GM18519 (cell line): ENCODE measurements around the gene ZNHIT6.
"Not testable (repeated sequence)": the region's sequence is repeated elsewhere in the genome, so short reads cannot be mapped to it uniquely, and the experiment has no call there.

Experiments used
- ATAC-seq: cut with Tn5 transposase; IDR thresholded peaks from one replicate; pipeline ENCODE4 v1.9.1; 2021; ENCODE audit warnings: mild to moderate bottlenecking, moderate library complexity; ENCODE audit not compliant: unreplicated experiment, low FRiP score

Gene ZNHIT6

GRCh38 chr1:85677656-85678055, 30.6 kb downstream of the ZNHIT6 start:
- ATAC-seq: no peak

GRCh38 chr1:85672031-85672660, 36.1 kb downstream of the ZNHIT6 start:
- no peak for ATAC-seq

- no peak for ATAC-seq
Observed at GRCh38 chr1:85665932-85666331, 42.3 kb downstream of the ZNHIT6 start.

GRCh38 chr1:85663382-85663781, 44.9 kb downstream of the ZNHIT6 start:
- ATAC-seq: no peak

GRCh38 chr1:85661767-85662166, 46.5 kb downstream of the ZNHIT6 start:
- ATAC-seq: no peak

- ATAC-seq: no peak
Observed at GRCh38 chr1:85660541-85660940, 47.7 kb downstream of the ZNHIT6 start.

- ATAC-seq: no peak
Observed at GRCh38 chr1:85659174-85659573, 49.1 kb downstream of the ZNHIT6 start.

GRCh38 chr1:85656948-85657347, 51.3 kb downstream of the ZNHIT6 start:
- no peak for ATAC-seq

GRCh38 chr1:85656256-85656655, 52.0 kb downstream of the ZNHIT6 start:
- ATAC-seq: no peak

- no peak for ATAC-seq
Observed at GRCh38 chr1:85655315-85655714, 52.9 kb downstream of the ZNHIT6 start.

- ATAC-seq: no peak
Observed at GRCh38 chr1:85654066-85654782, 54.0 kb downstream of the ZNHIT6 start.

GRCh38 chr1:85652327-85652726, 55.9 kb downstream of the ZNHIT6 start:
- no peak for ATAC-seq

GRCh38 chr1:85650645-85651044, 57.6 kb downstream of the ZNHIT6 start:
- no peak for ATAC-seq

- ATAC-seq: no peak
Observed at GRCh38 chr1:85649591-85649990, 58.6 kb downstream of the ZNHIT6 start.

- ATAC-seq: not testable (repeated sequence)
Observed at GRCh38 chr1:85641598-85642556, 66.4 kb downstream of the ZNHIT6 start.

GRCh38 chr1:85639920-85640319, 68.3 kb downstream of the ZNHIT6 start:
- ATAC-seq: not testable (repeated sequence)

GRCh38 chr1:85638412-85638811, 69.8 kb downstream of the ZNHIT6 start:
- ATAC-seq: no peak

GRCh38 chr1:85630493-85630892, 77.7 kb downstream of the ZNHIT6 start:
- ATAC-seq: no peak

GRCh38 chr1:85629532-85629920, 78.7 kb downstream of the ZNHIT6 start:
- ATAC-seq: no peak

- ATAC-seq: no peak
Observed at GRCh38 chr1:85628791-85629531, 79.3 kb downstream of the ZNHIT6 start.
